NB4 (cell line): ENCODE measurements around the gene LGI4.

Source experiments
- DNase-seq: peaks from one replicate; pipeline ENCODE4 v3.0.0; 2010; ENCODE audit warnings: low read depth
- H3K4me3 ChIP-seq: one replicate; pipeline ENCODE4 v1.5.1; 2011; ENCODE audit warnings: mild to moderate bottlenecking, low read depth, low read length, moderate library complexity
- MYC ChIP-seq: IDR thresholded peaks from 2 replicates; pipeline ENCODE4 v1.6.1; 2011; ENCODE audit warnings: low read depth, low read length
- POLR2A ChIP-seq: IDR thresholded peaks from 2 replicates; pipeline ENCODE4 v1.6.1; 2011; ENCODE audit warnings: mild to moderate bottlenecking; ENCODE audit not compliant: insufficient read length; ENCODE audit errors: extremely low read depth
- TF ChIP-seq, protein P1 (sequence below): IDR thresholded peaks from one replicate; pipeline ENCODE4 v1.5.1; 2012; ENCODE audit warnings: low read depth, low read length
- TF ChIP-seq, protein P2 (sequence below): IDR thresholded peaks from 2 replicates; pipeline ENCODE4 v1.6.1; 2011; ENCODE audit warnings: low read depth, low read length

Gene LGI4

GRCh38 chr19:35083691-35084508, 51.0 kb downstream of the LGI4 start:
- DNase-seq = no peak
- no peak overlapping the region for H3K4me3 ChIP-seq
- TF ChIP-seq, protein P1, sequence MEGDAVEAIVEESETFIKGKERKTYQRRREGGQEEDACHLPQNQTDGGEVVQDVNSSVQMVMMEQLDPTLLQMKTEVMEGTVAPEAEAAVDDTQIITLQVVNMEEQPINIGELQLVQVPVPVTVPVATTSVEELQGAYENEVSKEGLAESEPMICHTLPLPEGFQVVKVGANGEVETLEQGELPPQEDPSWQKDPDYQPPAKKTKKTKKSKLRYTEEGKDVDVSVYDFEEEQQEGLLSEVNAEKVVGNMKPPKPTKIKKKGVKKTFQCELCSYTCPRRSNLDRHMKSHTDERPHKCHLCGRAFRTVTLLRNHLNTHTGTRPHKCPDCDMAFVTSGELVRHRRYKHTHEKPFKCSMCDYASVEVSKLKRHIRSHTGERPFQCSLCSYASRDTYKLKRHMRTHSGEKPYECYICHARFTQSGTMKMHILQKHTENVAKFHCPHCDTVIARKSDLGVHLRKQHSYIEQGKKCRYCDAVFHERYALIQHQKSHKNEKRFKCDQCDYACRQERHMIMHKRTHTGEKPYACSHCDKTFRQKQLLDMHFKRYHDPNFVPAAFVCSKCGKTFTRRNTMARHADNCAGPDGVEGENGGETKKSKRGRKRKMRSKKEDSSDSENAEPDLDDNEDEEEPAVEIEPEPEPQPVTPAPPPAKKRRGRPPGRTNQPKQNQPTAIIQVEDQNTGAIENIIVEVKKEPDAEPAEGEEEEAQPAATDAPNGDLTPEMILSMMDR = no peak
- TF ChIP-seq MYC (no peak), POLR2A (no peak)
- TF ChIP-seq, protein P2, sequence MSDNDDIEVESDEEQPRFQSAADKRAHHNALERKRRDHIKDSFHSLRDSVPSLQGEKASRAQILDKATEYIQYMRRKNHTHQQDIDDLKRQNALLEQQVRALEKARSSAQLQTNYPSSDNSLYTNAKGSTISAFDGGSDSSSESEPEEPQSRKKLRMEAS = no peak

GRCh38 chr19:35081201-35081600, 53.7 kb downstream of the LGI4 start:
- DNase-seq = no peak
- H3K4me3 ChIP-seq = no peak overlapping the region
- TF ChIP-seq MYC = no peak
- TF ChIP-seq POLR2A = no peak
- TF ChIP-seq, protein P2 = no peak

DNA sequence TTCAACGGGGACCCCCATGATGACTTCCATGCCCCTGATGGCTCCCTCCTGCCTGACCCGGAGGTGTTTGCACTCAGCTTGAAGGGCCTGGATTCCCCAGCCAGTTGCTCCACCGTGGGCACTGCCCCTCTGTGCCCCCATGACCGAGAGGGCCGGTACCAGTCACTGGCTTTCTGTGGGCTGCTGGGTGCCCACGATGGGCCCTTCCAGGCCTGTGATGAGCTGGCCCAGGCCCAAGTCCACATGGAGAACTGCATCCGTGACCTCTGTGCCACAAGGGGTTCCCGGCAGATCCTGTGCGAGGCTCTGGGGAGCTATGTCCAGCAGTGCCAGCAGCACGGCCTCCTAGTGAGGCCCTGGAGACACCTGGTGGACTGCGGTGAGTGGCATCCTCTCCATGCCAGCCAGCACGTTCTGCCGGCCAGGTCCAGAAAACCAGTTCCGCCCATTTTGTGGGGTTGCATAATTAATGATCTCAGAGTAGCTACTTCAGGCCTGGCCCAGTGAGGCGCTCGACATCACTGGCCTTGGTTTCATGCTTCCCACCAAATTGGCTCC, 54.2 kb downstream of the LGI4 start:
- no peak for DNase-seq
- TF ChIP-seq, protein P1 = no peak
- TF ChIP-seq, protein P2 = no peak
- no peak for TF ChIP-seq MYC
- no peak overlapping the region for H3K4me3 ChIP-seq

DNA sequence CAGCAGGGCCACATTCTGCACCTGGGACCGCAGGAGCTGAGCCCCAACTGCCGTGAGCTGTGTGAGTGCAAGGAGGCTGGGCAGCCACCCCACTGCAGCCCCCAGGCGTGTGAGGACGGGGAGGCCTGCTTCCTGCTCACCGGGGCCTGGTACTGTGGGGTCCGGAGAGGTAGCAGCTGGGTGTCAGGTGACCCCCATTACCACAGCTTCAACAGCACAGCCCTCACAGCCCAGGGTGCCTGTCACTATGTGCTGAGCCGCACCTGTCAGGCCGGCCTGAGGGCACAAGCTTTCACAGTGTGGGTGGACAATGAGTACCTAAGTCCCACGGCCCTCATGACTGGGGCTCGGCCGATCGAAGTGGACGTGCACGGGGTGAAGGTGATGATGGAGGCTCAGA, 55.0 kb downstream of the LGI4 start:
- no peak for DNase-seq

DNA sequence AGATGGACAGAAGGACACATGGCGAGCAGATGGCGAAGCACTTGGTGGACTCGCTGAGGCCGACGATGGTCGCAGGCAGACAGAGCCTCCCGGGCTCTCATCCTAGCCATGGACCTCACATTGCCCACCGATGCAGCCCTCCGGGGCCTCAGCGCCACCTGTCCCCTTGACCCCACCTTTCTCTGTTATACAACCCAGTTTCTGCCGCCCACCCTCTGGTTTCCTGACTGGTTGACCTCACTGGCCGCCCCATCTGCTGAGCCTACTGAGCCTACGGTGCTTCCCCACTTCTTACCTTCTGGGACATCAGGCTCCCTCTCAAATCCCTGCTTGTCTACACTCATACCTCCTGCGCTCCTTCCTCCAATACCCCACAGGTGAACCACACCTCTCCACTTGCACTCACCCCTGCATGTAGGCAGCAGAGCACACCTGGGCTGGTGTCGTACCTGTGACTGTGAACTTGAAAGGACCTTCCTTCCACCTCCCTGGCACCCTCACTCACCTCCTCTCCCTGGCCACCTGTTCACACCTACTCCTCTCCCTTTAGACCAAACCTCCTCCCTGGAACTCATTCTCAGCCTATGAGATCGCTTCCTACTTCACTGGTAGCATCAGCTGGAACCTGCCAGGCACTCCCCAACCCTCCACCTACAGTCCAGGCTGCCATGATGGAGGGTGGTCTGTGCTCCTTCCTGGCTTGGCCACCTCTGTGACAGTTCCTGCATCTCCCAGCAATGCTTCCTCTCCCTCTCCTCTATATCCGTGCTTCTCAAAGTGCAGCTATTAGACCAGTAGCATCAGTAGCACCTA, 57.2 kb downstream of the LGI4 start:
- no peak overlapping the region for H3K4me3 ChIP-seq
- no peak for TF ChIP-seq POLR2A
- TF ChIP-seq, protein P1 = no peak
- TF ChIP-seq MYC = no peak
- no peak for DNase-seq

More for the DNA sequence above, 55.0 kb downstream of the LGI4 start:
- TF ChIP-seq MYC = no peak
- no peak for TF ChIP-seq POLR2A
- TF ChIP-seq, protein P2 = no peak
- TF ChIP-seq, protein P1 = no peak
- H3K4me3 ChIP-seq = no peak overlapping the region

DNA sequence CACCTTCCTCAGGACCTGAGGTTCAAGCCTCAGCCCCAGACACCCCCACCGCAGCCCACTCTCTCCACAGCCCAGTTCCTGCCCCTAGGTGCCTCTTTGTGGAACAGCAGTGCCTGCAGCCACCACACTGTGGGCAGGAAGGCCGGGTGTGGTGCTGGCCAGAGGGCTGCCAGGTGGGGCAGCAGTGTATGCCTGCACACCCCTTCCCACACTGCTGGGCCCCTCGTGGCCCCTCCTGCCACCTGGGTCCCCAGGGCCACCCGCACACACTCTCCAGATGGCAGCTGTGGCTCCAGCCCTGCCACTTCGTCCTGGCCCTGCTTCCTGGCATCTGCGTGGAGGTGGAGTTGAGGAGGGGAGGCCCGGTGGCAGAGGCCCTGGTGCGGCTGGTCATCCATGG, 58.2 kb downstream of the LGI4 start:
- H3K4me3 ChIP-seq = no peak overlapping the region
- no peak for DNase-seq
- TF ChIP-seq POLR2A = no peak
- TF ChIP-seq, protein P2 = no peak
- TF ChIP-seq, protein P1 = no peak
- TF ChIP-seq MYC = no peak
